GM10266 (cell line): Measurements from ENCODE around the gene GHITM.
"Not testable (repeated sequence)": the region's sequence is repeated elsewhere in the genome, so short reads cannot be mapped to it uniquely, and the experiment has no call there.

Experiments used
- DNase-seq: peaks from one replicate; pipeline ENCODE4 v3.0.0; 2012; ENCODE audit errors: extremely low spot score
- CTCF ChIP-seq: IDR thresholded peaks from 2 replicates; pipeline ENCODE4 v1.5.1; 2012; ENCODE audit warnings: mild to moderate bottlenecking, low read depth; ENCODE audit not compliant: control insufficient read depth, insufficient read depth; ENCODE audit errors: missing control alignments

The GHITM gene

GRCh38 chr10:84114088-84114667 lies 25.1 kb upstream of the GHITM start:
- TF ChIP-seq CTCF, result peak; percentile 28
- no peak for DNase-seq

GRCh38 chr10:84117204-84117603 lies 22.1 kb upstream of the GHITM start:
- not testable (repeated sequence) for DNase-seq

GRCh38 chr10:84117686-84118394 lies 21.5 kb upstream of the GHITM start:
- TF ChIP-seq CTCF, result no peak
- DNase-seq, result no peak

GRCh38 chr10:84118395-84119006 lies 20.8 kb upstream of the GHITM start:
- TF ChIP-seq CTCF, result no peak
- no peak for DNase-seq

GRCh38 chr10:84123362-84123761 lies 15.9 kb upstream of the GHITM start:
- no peak for TF ChIP-seq CTCF

GRCh38 chr10:84125910-84126784 lies 13.2 kb upstream of the GHITM start:
- not testable (repeated sequence) for DNase-seq
- TF ChIP-seq CTCF, result peak; percentile 12

More at GRCh38 chr10:84123362-84123761, 15.9 kb upstream of the GHITM start:
- no peak for DNase-seq

GRCh38 chr10:84126785-84127167 lies 12.5 kb upstream of the GHITM start:
- TF ChIP-seq CTCF, result no peak
- no peak for DNase-seq
